K562 (cell line): ENCODE results near the gene PEF1. TPM values are rescaled to one million over a fixed set of nuclear protein-coding genes. Genes with fewer than 3 reads are reported as not detected.

Source experiments
- ATAC-seq: fragments of 200-7000 bp; cut with Tn5 transposase; 3 replicates; pipeline ENCODE4 v1.9.1; 2020; ENCODE audit warnings: moderate library complexity
- BruUV-seq: library from RNA; stranded (reverse); fragments of 400-500 nt; replicated peaks from 2 replicates; lab custom pipeline; 2021; lab: Mats Ljungman, UMichigan
- CTCF ChIA-PET: fragments of 300-600 bp; formaldehyde crosslinking; extraction: SDS; loops from one replicate; lab custom pipeline; 2021; ENCODE audit warnings: low intra/inter-chr PET ratio; lab: Yijun Ruan, JAX
- POLR2A ChIA-PET: fragments of 300-600, 350-650 bp; sonication (Branson Sonifier 250); formaldehyde crosslinking; extraction: SDS; loops from one replicate; lab custom pipeline; 2021; ENCODE audit warnings: antibody characterized with exemption, inconsistent platforms; lab: Yijun Ruan, JAX
- DNase-seq, 4 experiments: peaks; one replicate each; pipeline versions ENCODE4 v3.0.0 to v3.0.0-alpha.2; 2011 to 2018; ENCODE audit warnings: low spot score in 3 of 4, mixed read lengths in 3 of 4; ENCODE audit errors: extremely low read depth in 1 of 4
- FAIRE-seq: peaks from 2 replicates; lab custom pipeline; 2011; peaks lifted over from hg19 to GRCh38; lab: Jason Lieb, UNC
- H2AFZ ChIP-seq: 2 replicates; pipeline ENCODE4 v1.6.0; 2011; ENCODE audit warnings: low read depth, low read length, control low read depth, inconsistent platforms
- H3K27ac ChIP-seq: fragments of 200-600 bp; 3 replicates; pipeline ENCODE4 v1.8.0; 2011; ENCODE audit warnings: low read depth, mild to moderate bottlenecking, control low read depth, inconsistent platforms, low read length, moderate library complexity, mixed read lengths; ENCODE audit errors: extremely low read depth
- H3K27me3 ChIP-seq, 2 experiments: fragments of 300-600 bp in 1 of 2; 2 replicates in 1 of 2; 3 replicates in 1 of 2; pipeline versions ENCODE4 v1.6.0 to v1.8.0; 2011; ENCODE audit warnings: inconsistent platforms in 2 of 2, low read length in 2 of 2, mild to moderate bottlenecking in 1 of 2, mixed read lengths in 1 of 2, moderate library complexity in 1 of 2; ENCODE audit not compliant: control insufficient read depth in 2 of 2, insufficient read depth in 2 of 2
- H3K36me3 ChIP-seq: fragments of 300-600 bp; 3 replicates; pipeline ENCODE4 v1.8.0; 2011; ENCODE audit warnings: mild to moderate bottlenecking, low read length, inconsistent platforms; ENCODE audit not compliant: control insufficient read depth, insufficient read depth
- H3K4me1 ChIP-seq, 2 experiments: fragments of 200-600 bp in 1 of 2; replicated peaks in 1 of 2; 2 replicates in 1 of 2; 3 replicates in 1 of 2; pipeline versions ENCODE4 v1.5.1 to v1.8.0; 2011; ENCODE audit warnings: inconsistent platforms in 2 of 2, low read length in 2 of 2, mild to moderate bottlenecking in 1 of 2, mixed read lengths in 1 of 2, moderate library complexity in 1 of 2; ENCODE audit not compliant: control insufficient read depth in 2 of 2, insufficient read depth in 2 of 2
- H3K4me2 ChIP-seq: 2 replicates; pipeline ENCODE4 v1.6.1; 2011; ENCODE audit warnings: low read length, control low read depth, inconsistent platforms, mixed read lengths; ENCODE audit not compliant: insufficient read depth
- H3K4me3 ChIP-seq: fragments of 200-600 bp; sonication (generic), shearing (Covaris generic); 2 replicates; pipeline ENCODE4 v1.5.1; 2016; ENCODE audit warnings: control low read depth, inconsistent platforms
- H3K79me2 ChIP-seq: fragments of 200-600 bp; 3 replicates; pipeline ENCODE4 v1.8.0; 2011; ENCODE audit warnings: low read length, inconsistent platforms; ENCODE audit not compliant: control insufficient read depth, insufficient read depth
- H3K9ac ChIP-seq, 2 experiments: 2 replicates each; pipeline versions ENCODE4 v1.6.0 to v1.6.1; 2011; ENCODE audit warnings: low read depth in 2 of 2, low read length in 2 of 2, control low read depth in 1 of 2, inconsistent platforms in 1 of 2, mild to moderate bottlenecking in 1 of 2, mixed read lengths in 1 of 2; ENCODE audit not compliant: insufficient read depth in 1 of 2
- H3K9me1 ChIP-seq: one replicate; pipeline ENCODE4 v1.6.0; 2011; ENCODE audit warnings: inconsistent platforms, mild to moderate bottlenecking, low read length, moderate library complexity; ENCODE audit not compliant: control insufficient read depth, insufficient read depth
- H3K9me3 ChIP-seq: replicated peaks from 2 replicates; pipeline ENCODE4 v1.5.1; 2011; ENCODE audit warnings: low read depth, low read length, inconsistent platforms; ENCODE audit not compliant: control insufficient read depth, insufficient read depth
- H4K20me1 ChIP-seq: replicated peaks from 2 replicates; pipeline ENCODE4 v1.6.1; 2011; ENCODE audit warnings: low read length, inconsistent platforms, mixed read lengths; ENCODE audit not compliant: control insufficient read depth, insufficient read depth
- EGR1 ChIP-seq: fragments of 450-650 bp; conservative IDR thresholded peaks from 2 replicates; pipeline ENCODE4 v1.6.1; 2017; ENCODE audit warnings: mild to moderate bottlenecking
- ELK3 ChIP-seq: fragments of 450-650 bp; formaldehyde crosslinking; IDR thresholded peaks from 2 replicates; pipeline ENCODE4 v1.4.0; 2020; ENCODE audit warnings: mild to moderate bottlenecking
- MAFG ChIP-seq: fragments of 450-650 bp; conservative IDR thresholded peaks from 2 replicates; pipeline ENCODE4 v1.6.1; 2016; ENCODE audit warnings: missing genetic modification characterization, missing compliant biosample characterization
- MGA ChIP-seq: fragments of 450-650 bp; IDR thresholded peaks from 2 replicates; pipeline ENCODE4 v1.6.1; 2016; ENCODE audit warnings: mild to moderate bottlenecking, moderate library complexity
- USF1 ChIP-seq: sonication (generic); formaldehyde crosslinking; IDR thresholded peaks from 2 replicates; pipeline ENCODE4 v1.9.0; 2022; ENCODE audit warnings: mild to moderate bottlenecking, missing genetic modification reagents
- WGBS: fragments of 100-300 bp; shearing (Covaris generic); methylation state at CpG from one replicate; pipeline ENCODE4 v1.1.6; 2016; ENCODE audit warnings: low coverage, mixed read lengths; ENCODE audit not compliant: insufficient coverage; ENCODE audit errors: missing lambda C conversion rate; 5-methylcytosine and 5-hydroxymethylcytosine counted together
- in situ Hi-C: fragments of 300-500 bp; cut with MboI; formaldehyde crosslinking; loops from 4 replicates; pipeline ENCODE4 v1.15.0; 2018; ENCODE audit warnings: inconsistent platforms, mixed read lengths
- intact Hi-C: fragments of 100-400 bp; cut with micrococcal nuclease; formaldehyde crosslinking; loops from 2 replicates; pipeline ENCODE4 v1.14.2; 2022
- polyA plus RNA-seq, 8 experiments: library from polyadenylated mRNA; depleted of rRNA in 4 of 8; stranded (reverse) in 5 of 8; unstranded in 3 of 8; fragments of >200 nt; fragmentation: Nextera tagmentation in 2 of 8; fragmentation: Illumina TruSeq in 1 of 8; extraction: Ambion mirVana in 2 of 8; extraction: Trizol in 1 of 8; gene quantifications; 2 replicates each; pipeline versions ENCODE4 v1.2.1 to v1.2.3, GENCODE V29; 2011 to 2014; ENCODE audit warnings: inconsistent platforms in 1 of 8, missing spikeins in 1 of 8
- total RNA-seq, 7 experiments: library from RNA; depleted of rRNA in 6 of 7; stranded (reverse); fragments of >200 nt in 6 of 7; fragmentation: Illumina TruSeq in 2 of 7; extraction: Trizol in 2 of 7; gene quantifications; 2 replicates each; pipeline versions ENCODE4 v1.2.1 to v1.2.3, GENCODE V29; 2011 to 2021; ENCODE audit warnings: low replicate concordance in 1 of 7

PEF1 gene
- total and polyA plus RNA-seq, 9 of the 15 experiments (the other 6 are each of a cell fraction or from before 2014, with no cell fraction given), result 26.3 to 95.5 (median 61.9) TPM

- Histone ChIP-seq H3K36me3 (no peaks in the 10 kb centered on the region), H3K79me2 (no peaks in the 10 kb centered on the region), H3K27ac (no peak overlapping the region), H3K9me3 (no peaks in the 10 kb centered on the region), H3K27me3 (peaks cover 14 to 49% of the 10 kb centered on the region in 2 experiments; a peak in 4 of 5 replicates), H3K4me1 (peaks cover 0 to 6% of the 10 kb centered on the region in 2 experiments; a peak in 1 of 5 replicates), H3K4me2 (no peak overlapping the region), H3K9me1 (no peaks in the 10 kb centered on the region), H3K9ac (peak overlapping the region in 1 of 2 experiments; percentile 36; a peak in 1 of 4 replicates), H2AFZ (no peak overlapping the region), H3K4me3 (no peak overlapping the region), H4K20me1 (peaks cover 44% of the 10 kb centered on the region; the same call in 1 of the 2 replicates)
- ChIA-PET POLR2A (interaction anchor here (0.6 to 1.4 kb wide), 5 partner anchors 8 to 959 kb away, joined by 3 to 5 read pairs (median 4); partner anchors contain the start of gene RBBP4), CTCF (no interaction called here)
- WGBS, result 0% methylated on average over 3 of the region's 4 CpGs
- ATAC-seq (no peak), FAIRE-seq (no peak), DNase-seq (no peak)
- in situ Hi-C loops, result no loop called here
- BruUV-seq, result no TSS peak
- intact Hi-C loops, result no loop called here
- TF ChIP-seq MGA, result no peak
- no peak for TF ChIP-seq EGR1
- TF ChIP-seq ELK3 (CRISPR knock-in tag), result no peak
- no peak for TF ChIP-seq USF1 (CRISPR knock-in tag)
- no peak for TF ChIP-seq MAFG
Measured at GRCh38 chr1:31691446-31691845, 46.8 kb upstream of the PEF1 start.
